IPS-NIHi7 (cell line): ENCODE results near the gene PIK3R3.
"Not testable (repeated sequence)": the region's sequence is repeated elsewhere in the genome, so short reads cannot be mapped to it uniquely, and the experiment has no call there.

ENCODE experiments used
- DNase-seq: peaks from one replicate; pipeline ENCODE4 v3.0.0; 2012; ENCODE audit warnings: mixed read lengths; ENCODE audit errors: extremely low spot score

The PIK3R3 gene

DNA sequence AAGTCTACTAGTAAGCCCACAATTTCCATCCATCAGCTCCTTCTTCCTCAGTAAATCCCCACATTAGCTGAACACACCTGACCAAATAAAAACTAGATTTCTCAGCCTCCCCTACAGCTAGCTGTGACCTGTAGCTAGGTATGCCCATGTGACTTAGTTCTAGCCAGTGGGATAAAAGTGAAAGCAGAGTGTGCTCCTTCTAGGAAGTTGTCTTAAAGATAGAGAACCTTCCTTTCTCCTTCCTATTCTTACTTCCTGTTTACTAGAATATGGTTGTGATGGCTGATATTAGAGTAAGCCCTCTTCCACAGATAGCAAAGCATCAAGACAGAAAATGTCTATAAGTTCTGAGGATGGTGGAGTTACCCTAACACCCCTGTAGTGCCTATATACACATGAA is 67.0 kb downstream of the PIK3R3 start:
- DNase-seq = no peak

DNA sequence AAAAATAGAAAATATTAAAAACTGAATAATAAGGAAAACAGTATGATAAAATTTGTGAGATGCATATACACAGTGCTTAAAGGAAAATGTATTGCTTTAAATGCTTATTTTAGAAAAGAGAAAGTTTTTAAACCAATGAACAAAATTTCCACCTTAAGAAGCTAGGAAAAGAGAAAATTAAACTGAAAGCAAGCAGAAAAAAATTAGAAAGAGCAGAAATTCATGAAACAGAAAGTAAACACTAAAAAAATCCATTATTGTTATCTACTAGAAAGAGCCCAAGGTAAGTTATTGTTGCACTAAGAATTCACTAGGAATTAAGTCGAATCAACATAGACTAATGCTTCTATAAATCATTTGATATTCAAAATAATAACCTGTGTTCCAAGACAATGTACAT is 67.7 kb downstream of the PIK3R3 start:
- DNase-seq = no peak

DNA sequence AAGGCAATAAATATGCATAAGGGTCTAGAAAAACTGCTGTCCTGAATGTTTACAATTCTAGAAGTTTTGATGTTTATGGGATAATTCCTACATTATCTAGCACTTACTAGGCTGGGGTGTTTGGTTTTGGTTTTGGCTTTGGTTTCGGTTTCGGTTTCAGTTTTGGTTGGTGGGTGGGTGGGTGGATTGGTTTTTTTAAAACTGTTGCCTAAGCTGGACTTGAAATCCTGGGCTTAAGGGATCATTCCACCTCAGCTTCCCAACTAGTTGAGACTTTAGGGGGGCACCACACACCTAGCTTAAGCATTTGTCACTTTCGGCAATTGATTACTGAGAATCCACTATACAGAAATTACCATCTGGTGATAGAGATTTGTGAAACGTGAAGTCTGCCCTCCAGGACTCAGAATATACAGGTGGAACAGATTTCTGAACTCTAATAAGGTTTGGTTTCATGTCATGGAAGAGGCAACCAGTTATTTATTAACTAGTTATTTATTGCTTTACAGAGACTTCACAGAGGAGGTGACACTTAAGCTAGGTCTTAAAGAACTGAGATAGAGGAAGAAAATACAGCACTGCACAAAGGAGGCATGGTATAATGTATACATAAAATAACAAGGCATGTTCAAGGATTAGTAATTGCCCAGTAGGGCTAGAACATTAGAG is 69.6 kb downstream of the PIK3R3 start:
- DNase-seq = no peak

DNA sequence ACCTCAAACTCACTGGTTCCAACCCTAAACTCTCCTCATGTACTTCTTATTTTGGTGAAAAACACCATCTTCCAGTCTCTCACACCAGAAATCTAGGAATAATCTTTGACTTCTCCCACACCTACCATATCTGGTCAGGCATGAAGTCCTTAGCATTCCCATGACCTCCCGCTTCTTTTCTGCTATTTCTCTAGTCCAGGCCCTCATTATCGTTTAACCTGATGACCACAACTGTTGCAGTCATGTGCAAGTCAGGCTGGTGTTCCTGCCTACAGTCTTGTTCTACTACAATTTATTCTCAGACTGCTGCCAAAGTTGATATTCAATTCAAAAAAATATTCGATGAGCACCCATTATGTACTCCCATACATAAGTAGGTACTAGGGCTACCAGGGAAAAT is 71.3 kb downstream of the PIK3R3 start:
- DNase-seq = no peak

DNA sequence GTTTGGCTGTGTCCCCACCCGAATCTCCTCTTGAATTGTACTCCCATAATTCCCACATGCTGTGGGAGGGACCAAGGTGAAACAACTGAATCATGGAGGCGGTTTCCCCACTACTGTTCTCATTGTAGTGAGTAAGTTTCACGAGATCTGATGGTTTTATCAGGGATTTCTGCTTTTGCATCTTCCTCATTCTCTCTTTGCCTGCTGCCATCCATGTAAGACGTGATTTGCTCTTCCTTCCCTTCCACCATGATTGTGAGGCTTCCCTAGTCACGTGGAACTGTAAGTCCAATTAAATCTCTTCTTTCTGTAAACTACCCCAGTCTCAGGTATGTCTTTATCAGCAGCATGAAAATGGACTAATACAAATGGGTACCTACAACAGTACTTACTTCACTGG is 73.5 kb downstream of the PIK3R3 start:
- DNase-seq = no peak

DNA sequence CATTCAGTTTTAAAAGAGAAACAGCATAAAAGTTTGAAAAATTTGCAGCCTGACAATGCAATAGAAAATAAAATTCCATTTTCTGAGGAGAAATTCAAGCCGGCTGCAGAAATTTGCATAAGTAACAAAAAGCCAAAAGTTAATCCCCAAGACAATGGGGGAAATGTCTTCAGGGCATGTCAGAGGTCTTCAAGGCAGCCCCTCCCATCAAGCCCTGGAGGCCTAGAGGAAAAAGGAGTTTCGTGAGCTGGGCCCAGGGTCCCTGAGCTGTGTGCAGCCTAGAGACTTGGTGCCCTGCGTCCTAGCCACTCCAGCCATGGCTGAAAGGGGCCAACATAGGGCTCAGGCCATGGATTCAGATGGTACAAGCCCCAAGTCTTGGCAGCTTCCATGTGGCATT is 74.6 kb downstream of the PIK3R3 start:
- DNase-seq = no peak

DNA sequence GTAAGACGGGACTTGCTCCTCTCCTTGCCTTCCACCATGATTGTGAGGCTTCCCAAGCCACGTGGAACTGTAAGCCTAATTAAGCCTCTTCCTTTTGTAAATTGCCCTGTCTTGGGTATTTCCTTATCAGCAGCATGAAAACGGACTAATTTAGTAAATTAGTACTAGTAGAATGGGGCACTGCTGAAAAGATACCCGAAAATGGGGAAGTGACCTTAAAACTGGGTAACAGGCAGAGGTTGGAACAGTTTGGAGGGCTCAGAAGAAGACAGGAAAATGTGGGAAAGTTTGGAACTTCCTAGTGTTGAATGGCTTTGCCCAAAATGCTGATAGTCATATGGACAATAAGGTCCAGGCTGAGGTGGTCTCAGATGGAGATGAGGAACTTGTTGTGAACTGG is 75.2 kb downstream of the PIK3R3 start:
- not testable (repeated sequence) for DNase-seq

DNA sequence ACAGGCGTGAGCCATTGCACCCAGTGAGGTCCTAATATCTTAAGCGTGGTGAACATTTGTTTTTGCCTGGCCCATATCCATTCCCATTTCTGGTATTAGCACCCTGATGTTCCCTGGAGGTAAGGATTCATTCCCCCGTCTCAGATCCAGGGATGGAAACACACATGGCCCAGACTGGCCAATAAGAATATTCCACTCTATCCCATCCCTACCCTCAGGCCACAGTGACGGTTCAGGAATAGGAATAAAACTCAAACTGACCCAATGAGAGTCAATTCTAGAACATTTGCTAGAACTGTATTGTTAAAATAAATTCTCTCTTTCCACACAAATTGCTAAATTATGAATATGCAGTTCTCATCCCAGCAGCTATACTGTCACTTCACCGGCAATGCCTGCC is 76.1 kb downstream of the PIK3R3 start:
- no peak for DNase-seq

DNA sequence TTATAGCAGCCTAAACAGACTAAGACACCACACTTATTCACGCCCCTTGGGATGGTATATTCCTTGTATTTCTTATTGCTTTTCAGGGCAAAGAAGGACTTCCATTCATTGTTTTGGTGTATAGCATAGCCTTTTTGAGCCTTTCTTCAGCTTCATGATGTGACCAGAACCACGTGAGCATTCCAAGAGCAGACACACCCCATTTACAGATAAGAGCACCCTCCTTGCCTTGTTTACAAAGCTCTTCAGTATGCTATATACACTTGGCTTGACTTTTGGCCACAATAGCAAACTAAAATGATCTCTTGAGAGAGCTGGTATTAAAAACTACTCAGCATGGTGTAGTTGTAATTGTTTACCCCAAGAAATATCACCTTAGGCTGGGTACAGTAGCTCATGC is 78.7 kb downstream of the PIK3R3 start:
- DNase-seq = no peak

DNA sequence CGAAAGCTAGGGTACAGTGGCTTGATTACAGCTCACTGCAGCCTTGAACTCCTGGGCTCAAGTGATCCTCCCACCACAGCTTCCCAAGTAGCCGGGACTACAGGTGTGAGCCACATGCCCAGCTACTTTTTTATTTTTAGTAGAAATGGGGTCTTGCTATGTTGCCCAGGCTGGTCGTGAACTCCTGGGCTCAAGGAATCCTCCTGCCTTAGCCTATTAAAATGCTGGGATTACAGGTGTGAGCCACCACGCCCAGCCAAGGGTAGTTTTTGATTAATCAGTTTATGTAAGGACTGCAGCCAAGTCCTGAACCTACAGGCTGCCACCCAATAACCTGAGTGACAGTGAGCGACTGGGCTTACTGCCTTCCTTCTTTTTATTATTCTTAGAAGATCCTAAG is 88.3 kb downstream of the PIK3R3 start:
- no peak for DNase-seq

DNA sequence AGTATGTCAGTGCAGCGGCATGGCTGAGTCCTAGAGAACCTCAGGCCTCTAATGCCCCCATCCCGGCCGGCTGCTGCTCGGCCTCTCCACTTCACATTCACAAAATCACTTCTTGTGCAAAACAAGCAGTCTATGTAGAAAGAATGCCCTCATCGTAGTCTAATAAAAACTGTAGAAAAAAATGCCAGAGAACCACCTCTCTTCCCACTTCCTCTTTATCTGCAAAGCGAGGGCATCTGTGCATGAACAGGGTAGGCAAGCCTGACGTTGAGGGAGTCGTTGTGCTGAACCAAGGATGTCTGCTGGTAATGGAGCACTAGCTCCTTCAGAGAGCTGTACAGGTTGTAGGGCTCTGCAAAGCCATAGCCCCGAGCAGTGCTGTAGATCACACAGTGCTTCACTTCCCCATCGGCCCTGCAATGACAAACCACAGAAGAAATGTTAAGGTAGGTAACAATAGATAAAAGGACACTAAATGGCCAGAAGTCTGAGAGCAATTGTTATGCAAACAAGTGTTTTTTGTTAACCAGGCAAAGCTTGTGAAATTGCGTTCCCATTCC is 88.9 kb downstream of the PIK3R3 start:
- peak; percentile 66 for DNase-seq

DNA sequence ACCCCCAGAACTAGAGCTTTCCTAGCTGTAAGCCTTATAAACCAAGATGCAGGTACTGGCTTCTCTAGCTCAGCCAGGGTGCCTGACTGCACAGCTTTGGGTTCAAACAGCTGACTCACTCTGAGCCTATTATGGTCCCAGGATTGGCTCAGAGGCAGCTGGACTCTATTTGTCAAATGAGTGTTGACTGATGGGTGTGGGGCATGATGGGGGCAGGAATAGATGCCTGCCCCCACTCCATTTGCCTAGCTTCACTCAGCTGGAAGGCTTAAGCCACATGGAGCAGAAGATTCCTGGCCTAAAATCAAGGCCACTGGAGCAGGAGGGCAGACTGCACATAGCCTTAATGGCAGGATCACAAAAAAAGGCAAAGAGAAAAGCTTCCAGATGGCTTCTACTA is 90.5 kb downstream of the PIK3R3 start:
- no peak for DNase-seq

DNA sequence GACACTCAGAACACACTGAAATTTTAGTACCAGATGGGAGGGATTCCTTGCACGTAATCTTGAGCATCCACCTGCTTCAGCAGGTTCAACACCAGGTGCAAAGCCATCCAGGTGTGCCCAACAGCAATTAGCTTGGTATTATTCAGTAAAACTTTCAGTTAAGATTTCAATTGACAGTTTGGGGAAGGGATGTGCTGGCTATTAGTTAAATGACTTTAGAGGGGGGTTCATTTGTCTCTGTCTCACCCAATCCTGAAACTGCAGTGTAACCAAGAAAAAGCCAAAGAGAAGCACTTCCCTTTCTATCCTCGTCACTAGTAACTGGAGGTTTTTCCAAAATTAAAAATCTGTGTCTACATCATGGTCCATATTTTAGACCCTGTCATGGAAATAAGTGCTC is 90.9 kb downstream of the PIK3R3 start:
- no peak for DNase-seq

DNA sequence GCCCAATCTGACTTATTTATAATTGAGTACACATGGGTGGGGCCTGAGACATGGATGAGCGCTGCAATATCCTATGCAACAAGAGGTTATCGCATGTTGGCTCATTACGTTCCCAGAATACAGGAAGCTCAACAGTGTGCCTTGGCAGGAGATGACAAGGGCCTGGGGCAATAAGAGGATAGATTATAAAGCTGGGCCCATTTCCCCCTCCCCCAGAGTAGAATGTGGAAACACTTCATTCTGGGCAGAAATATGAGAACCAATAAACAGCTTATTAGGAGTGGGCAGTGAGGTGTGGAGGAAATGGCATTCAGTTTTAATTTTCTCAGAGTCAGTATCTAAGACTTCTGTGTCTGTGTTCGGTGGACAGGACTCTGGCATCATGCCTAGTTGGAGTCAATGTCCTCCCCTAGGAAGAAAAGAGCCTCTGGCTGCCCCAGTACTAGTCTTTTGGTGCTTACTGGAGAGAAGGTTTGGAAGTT is 92.8 kb downstream of the PIK3R3 start:
- DNase-seq = no peak

DNA sequence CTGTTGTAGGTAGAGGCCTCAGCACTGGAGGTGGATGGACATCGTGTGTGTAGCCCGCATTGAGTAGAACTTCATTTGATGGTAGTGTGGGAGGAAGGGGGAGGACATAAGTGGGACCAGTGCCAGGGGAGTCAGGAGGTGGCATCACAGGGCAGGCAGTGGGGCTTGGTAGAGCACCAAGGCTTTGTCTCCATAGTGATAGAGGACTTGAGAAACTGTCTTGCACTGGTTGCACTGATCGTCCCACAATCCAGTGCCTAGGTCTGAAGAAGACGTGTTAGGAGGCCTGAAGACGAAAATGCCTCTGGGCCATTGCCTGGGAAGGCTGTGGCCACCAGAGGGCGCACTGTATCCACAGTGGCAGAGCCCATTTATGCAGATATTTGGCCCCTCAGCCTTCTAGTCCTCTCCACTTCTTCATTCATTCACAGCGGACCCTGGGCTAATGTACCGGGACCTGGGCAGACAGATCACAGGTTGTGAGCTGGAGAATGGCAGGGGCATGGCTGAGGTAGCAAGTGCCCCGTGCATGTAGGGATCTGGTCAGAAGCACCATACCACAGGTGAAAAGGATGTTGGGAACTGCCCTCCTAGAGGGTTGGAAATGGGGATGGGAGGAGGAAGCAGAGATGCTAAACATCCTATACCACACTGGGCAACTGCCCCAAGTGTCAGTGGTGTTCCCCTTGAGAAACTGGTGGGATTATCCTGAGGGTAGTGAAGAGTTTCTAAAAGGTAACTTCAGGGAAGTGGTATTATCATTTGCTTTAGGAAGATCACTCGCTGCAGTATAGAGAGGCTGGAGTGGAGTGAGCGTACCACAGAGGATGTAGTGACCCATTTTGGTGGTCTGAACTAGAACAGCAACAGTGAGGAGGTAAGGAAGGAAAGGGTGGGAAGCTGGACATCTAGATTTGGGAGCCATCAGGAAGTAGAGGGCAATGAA is 95.3 kb downstream of the PIK3R3 start:
- DNase-seq = peak; percentile 92

DNA sequence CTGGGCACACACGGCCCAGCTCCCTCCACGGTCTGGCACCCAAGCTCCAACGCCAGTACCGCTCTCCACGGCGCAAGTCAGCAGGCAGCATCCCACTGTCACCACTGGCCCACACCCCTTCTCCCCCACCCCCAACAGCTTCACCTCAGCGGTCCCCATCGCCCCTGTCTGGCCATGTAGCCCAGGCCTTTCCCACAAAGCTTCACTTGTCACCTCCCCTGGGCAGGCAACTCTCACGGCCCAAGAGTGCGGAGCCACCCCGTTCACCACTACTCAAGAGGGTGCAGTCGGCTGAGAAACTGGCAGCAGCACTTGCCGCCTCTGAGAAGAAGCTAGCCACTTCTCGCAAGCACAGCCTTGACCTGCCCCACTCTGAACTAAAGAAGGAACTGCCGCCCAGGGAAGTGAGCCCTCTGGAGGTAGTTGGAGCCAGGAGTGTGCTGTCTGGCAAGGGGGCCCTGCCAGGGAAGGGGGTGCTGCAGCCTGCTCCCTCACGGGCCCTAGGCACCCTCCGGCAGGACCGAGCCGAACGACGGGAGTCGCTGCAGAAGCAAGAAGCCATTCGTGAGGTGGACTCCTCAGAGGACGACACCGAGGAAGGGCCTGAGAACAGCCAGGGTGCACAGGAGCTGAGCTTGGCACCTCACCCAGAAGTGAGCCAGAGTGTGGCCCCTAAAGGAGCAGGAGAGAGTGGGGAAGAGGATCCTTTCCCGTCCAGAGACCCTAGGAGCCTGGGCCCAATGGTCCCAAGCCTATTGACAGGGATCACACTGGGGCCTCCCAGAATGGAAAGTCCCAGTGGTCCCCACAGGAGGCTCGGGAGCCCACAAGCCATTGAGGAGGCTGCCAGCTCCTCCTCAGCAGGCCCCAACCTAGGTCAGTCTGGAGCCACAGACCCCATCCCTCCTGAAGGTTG is 97.6 kb downstream of the PIK3R3 start:
- no peak for DNase-seq

DNA sequence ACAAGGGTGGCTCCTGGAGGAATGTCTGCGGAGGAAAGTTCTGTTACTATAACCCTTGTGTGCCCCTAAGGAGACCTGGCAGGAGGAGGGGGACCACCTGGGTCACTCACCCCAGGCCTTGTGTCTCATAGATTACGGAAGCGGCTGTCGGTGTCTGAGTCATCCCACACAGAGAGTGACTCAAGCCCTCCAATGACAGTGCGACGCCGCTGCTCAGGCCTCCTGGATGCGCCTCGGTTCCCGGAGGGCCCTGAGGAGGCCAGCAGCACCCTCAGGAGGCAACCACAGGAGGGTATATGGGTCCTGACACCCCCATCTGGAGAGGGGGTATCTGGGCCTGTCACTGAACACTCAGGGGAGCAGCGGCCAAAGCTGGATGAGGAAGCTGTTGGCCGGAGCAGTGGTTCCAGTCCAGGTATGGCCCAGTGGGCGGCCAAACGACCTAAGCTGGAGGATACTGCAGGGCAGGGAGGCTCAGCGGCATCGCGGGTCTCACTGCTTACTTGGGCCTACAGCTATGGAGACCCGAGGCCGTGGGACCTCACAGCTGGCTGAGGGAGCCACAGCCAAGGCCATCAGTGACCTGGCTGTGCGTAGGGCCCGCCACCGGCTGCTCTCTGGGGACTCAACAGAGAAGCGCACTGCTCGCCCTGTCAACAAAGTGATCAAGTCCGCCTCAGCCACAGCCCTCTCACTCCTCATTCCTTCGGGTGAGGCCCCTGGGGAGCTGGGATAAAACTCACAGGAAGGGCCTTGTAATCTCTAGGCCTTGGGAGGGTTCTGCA is 101.4 kb downstream of the PIK3R3 start:
- no peak for DNase-seq

DNA sequence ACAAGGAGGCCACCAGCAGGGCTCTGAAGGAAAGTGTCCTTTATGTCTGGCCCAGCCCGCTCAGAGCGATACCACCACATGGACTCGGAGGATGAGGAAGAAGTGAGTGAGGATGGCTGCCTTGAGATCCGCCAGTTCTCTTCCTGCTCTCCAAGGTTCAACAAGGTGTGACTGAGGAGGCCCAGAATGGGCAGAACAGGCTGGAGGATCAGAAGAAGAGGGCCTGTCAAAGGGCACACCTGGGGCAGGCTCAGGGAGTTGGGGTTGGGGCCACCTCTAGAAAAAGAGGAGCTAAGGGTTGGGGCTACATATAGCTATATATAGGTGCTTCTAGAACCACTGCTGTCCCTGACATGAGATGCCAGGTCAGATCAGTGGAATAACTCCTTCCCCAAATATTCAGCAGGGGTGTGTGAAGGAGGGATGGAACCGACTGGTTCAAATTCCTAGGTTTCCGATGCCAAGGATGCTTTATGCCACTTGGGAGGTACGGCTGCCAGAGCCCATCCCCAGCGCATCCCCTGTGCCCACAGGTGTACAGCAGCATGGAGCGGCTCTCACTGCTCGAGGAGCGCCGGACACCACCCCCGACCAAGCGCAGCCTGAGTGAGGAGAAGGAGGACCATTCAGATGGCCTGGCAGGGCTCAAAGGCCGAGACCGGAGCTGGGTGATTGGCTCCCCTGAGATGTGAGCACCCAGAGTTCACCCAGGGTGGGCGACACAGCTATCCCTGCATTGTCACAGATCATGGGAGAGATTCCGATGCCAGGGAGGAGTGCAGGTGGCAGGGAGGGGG is 102.2 kb downstream of the PIK3R3 start:
- DNase-seq = no peak

DNA sequence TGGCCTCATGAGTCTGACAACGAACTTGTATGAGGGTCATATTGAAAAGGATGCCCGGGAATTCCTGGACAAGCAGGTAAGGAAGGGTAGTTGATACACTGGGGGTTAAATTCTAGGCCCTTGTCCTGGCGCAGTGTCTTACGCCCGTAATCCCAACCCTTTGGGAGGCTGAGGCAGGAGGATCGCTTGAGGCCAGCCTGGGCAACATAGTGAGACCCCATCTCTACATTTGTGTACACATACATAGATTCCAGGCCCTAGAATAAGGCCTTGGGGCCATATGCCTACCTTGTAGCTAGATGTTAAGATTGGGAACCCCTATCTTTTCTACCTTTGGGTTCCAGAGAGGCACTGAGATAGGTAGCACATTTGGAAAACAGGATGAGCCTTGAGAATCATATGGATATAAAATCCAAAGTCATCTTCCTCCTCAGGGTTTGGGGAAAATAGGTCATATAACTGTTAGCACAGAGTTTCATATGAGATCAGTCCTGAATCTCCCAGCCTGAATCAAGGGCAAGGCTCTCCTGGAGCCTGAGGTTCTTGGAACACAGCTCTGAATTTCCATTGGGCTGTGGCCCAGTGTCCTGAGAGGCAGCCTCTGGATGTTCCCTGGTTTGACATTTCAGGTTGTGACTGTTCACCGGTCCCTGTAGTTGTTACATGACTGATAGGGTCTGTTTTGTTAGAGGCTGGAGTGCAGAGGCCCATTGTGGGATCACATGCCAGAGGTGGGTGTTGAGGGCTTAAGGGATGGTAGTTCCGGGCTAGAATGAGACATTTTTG is 104.4 kb downstream of the PIK3R3 start:
- no peak for DNase-seq
